ENCODE results near the gene MPI. TPM values are rescaled to one million over a fixed set of nuclear protein-coding genes. Genes with fewer than 3 reads are reported as not detected.
A peak's percentile ranks its signal among the peaks of the same experiment; 100 is the strongest.

The MPI gene
- total RNA-seq, 2 experiments from 2014 or later = 18.3 to 19.9 TPM

Small RNA genes within 50 kb of the gene (microRNA-seq; reads per million reads assigned to microRNA genes)
- 1.7 reads per million, percentile 3 among the genes with 10 or more reads in this experiment for gene MIR6882 (ENCODE audit: borderline microRNAs expressed)

Other genes starting within 250 kb of the MPI start
- 10 to 100 TPM in 1 of 2 experiments, 1 to 10 TPM in 1; 9.8 to 11.8 TPM for gene EDC3, start 194.0 kb upstream of the MPI start, total RNA-seq
- not detected for gene CYP1A1, start 164.5 kb upstream of the MPI start, total RNA-seq
- gene CYP1A2, start 141.2 kb upstream of the MPI start, total RNA-seq = not detected
- gene CSK, start 108.0 kb upstream of the MPI start, total RNA-seq = 100 to 1,000 TPM in 1 of 2 experiments, 10 to 100 TPM in 1; 99.5 to 118 TPM
- not detected for gene LMAN1L, start 77.2 kb upstream of the MPI start, total RNA-seq
- gene CPLX3, start 63.4 kb upstream of the MPI start, total RNA-seq = under 1 TPM; 0.19 to 0.36 TPM
- gene ULK3, start 46.9 kb upstream of the MPI start, total RNA-seq = 10 to 100 TPM; 34.3 to 35.1 TPM
- gene SCAMP2, start 16.7 kb upstream of the MPI start, total RNA-seq = 10 to 100 TPM; 48.7 to 57.2 TPM
- gene FAM219B, start 16.8 kb downstream of the MPI start, total RNA-seq = 10 to 100 TPM; 18.6 to 22.1 TPM
- 10 to 100 TPM; 40.0 to 42.6 TPM for gene COX5A, start 48.0 kb downstream of the MPI start, total RNA-seq
- gene RPP25, start 66.7 kb downstream of the MPI start, total RNA-seq = under 1 TPM; 0.22 to 0.28 TPM
- under 1 TPM; 0.71 to 0.72 TPM for gene SCAMP5, start 105.5 kb downstream of the MPI start, total RNA-seq
- gene PPCDC, start 133.5 kb downstream of the MPI start, total RNA-seq = 1 to 10 TPM; 6.0 to 6.5 TPM